ENCODE measurements around the gene SPATA6.
"Not testable (repeated sequence)": the region's sequence is repeated elsewhere in the genome, so short reads cannot be mapped to it uniquely, and the experiment has no call there.

The SPATA6 gene

DNA sequence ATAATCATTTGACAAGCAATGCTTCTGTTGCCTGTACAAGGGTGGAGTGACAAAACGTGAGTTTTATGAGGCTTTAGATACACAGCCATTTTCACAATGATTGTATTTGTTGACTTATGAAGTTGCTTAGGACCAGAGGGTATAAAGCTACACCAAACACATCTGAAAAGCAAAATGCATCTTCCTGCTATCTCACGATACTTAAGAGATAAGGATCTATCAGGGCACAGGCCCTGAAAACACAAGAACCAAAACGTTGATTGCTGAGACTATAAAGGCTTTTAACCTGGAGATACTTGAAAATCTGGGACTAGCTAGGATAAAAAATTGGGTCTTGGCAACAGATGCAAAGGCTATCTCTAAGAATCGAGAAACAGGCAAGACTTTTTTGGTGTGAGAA is 133.7 kb downstream of the SPATA6 start:
- DNase-seq, result no peak

- DNase-seq, result no peak
Observed at GRCh38 chr1:48333316-48333715, 138.7 kb downstream of the SPATA6 start.

GRCh38 chr1:48332115-48332514 is 139.9 kb downstream of the SPATA6 start:
- DNase-seq, result no peak

DNA sequence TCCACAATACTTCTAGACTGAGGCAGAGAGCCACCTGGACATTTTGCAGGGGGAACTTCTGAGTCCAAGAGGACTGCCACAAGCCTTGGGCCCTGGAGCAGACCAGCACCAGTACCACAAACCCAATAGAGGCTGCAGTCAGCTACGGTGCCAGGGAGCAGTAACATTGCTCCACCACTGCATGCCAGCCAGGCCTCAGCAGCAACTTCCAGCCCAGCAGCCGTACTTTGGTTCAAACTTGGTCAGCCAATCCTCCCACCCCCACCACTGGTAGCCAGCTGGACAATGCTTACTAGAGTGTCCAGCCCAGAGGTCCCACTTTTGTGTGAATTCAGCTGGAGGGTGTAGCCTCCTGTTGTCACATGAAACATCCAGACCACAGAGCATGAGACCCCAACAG is 142.1 kb downstream of the SPATA6 start:
- DNase-seq, result no peak

DNA sequence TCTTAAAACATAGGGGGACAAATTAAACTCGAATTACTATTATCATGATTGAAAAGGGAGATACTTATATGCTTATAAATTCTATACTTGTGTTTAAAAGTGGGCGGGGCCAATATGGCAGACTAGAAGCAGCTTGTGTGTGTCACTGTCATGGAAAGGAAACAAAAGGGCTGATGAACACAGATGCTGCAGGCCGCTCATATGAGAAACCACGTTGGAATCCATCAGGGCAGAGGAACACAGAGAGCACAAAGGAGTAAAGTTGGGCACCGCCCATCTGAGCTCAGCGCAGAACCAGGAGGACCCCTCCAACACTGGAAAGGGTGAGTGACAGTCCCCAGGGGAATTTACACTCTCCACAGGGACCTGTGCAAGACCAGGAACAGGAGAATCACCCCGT is 142.5 kb downstream of the SPATA6 start:
- DNase-seq, result no peak

DNA sequence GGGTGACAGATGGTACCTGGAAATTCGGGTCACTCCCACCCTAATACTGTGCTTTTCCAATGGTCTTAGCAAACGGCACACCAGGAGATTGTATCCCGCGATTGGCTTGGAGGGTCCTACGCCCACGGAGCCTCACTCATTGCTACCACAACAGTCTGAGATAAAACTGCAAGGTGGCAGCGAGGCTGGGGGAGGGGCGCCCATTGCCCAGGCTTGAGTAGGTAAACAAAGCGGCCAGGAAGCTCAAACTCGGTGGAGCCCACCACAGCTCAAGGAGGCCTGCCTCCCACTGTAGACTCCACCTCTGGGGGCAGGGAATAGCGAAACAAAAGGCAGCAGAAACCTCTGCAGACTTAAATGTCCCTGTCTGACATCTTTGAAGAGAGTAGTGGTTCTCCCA is 160.2 kb downstream of the SPATA6 start:
- DNase-seq, result not testable (repeated sequence)

GRCh38 chr1:48309564-48310082 is 162.4 kb downstream of the SPATA6 start:
- DNase-seq, result no peak

DNA sequence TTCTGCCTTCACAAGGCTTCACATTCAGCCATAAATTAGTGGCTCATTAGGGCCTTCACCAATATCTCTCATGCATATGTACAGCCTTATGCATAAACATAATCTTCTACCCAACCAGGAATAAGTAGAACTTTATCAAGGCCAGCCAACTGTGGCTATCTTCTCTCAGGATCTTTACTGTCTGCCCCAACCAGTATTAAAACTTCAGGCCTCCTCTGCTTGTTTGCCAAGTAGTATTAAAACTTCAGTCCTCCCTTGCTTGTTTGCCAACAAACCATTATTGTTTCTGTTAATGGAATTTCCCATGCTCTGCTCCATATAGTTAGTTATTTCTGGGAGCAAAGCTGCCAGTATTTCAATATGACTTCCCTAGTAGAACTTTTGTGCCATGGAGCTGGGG is 169.4 kb downstream of the SPATA6 start:
- DNase-seq, result no peak

DNA sequence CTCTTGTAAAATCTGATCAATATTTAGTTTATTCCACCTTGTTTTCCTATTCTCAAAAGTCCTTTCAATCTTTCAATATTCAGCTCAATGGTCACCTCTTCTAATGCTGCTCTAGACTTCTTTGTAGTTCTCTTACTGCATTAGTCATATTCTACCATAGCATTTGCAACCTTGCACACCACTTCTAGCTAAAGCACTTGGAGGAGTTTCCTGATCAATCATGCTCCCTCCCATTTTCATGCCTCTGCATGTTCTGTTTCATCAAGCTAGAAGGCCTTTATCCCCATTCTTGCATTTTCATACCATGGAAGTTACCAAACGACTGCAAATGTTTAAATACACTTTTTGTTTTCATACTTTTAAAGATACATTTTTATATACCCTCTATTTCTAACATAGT is 177.3 kb downstream of the SPATA6 start:
- no peak for DNase-seq

- not testable (repeated sequence) for DNase-seq
Observed at GRCh38 chr1:48294094-48294493, 177.9 kb downstream of the SPATA6 start.

DNA sequence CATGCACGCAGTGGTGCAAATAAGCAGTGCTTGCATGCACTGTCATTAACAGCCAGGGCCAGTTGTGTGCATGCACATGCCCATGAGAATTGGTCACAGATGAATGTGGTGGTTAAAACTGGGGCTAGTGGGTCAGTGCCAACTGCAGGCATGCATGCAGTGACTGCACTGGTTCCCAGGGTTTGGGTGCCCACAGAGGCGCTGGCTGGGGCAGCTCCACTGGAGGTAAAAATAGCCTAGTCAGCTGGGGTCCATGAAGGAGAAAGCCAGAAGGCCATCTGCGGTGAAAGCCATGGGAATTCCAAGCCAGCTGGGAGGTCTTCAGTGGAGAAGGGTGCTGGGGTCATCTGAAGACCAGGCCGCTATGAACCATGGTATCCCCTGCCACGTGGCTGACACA is 179.3 kb downstream of the SPATA6 start:
- DNase-seq, result no peak

DNA sequence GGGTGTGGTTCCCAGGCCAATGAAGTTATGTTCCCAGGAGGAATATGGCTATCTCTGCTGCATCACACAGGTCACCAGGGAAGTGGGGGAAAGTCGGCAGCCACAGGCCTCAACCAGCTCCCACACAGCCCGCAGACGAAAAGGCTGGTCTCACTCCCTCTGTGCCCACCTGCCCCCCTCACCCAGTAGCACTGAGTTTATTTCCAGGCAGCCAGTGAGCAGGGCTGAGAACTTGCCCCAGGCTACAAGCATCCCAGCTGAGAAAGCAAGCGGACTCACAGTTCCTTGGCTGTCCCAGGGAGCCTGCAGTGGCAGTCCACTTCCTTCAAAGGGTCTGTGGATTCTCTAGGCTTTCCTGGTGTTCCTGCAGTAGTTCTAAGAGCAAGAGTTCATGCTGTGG is 180.6 kb downstream of the SPATA6 start:
- no peak for DNase-seq

GRCh38 chr1:48285525-48285924 is 186.5 kb downstream of the SPATA6 start:
- DNase-seq, result no peak

GRCh38 chr1:48284696-48285420 is 187.1 kb downstream of the SPATA6 start:
- not testable (repeated sequence) for DNase-seq

DNA sequence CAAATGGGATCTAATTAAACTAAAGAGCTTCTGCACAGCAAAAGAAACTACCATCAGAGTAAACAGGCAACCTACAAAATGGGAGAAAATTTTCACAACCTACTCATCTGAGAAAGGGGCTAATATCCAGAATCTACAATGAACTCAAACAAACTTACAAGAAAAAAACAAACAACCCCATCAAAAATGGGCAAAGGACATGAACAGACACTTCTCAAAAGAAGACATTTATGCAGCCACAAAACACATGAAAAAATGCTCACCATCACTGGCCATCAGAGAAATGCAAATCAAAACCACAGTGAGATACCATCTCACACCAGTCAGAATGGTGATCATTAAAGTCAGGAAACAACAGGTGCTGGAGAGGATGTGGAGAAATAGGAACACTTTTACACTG is 189.7 kb downstream of the SPATA6 start:
- not testable (repeated sequence) for DNase-seq

- DNase-seq, result not testable (repeated sequence)
Observed at GRCh38 chr1:48277437-48277836, 194.6 kb downstream of the SPATA6 start.

DNA sequence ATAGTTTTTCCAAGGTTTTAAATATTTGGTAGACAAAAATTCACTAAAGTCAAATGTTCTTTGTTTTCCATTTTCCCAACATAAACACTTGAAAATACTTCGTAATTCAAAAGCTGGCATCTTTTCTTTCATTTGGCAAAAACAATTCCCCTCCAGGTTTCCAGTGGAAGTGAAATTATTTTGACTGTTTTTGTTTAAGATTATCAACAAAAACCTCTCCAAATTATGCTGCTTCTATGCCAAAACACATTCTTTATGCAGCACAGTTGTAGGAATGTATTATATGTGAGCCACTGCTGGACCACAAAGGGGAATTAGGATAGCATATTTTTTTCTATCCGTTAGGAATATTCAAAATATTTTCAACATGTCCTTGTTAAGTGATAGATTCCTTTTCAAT is 205.4 kb downstream of the SPATA6 start:
- no peak for DNase-seq

DNA sequence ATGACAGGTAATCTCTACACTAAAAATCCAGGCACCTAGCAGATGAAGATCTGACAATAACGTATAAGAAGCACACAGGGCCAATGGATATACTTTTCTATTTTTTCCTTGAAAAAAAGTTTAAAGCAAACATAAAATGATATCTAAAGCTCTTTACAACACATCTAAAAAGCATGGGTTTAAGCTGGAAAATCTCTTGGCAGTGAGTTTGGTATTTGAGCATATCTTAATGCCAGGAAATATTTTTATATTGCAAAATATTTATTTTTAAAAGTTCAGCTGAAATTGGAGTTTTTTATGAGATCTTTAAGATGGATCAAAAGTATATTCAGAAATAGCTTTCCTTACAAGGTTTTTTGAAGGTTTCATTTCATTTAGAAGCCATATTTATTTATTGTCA is 209.0 kb downstream of the SPATA6 start:
- DNase-seq, result no peak

- DNase-seq, result no peak
Observed at GRCh38 chr1:48261881-48262400, 210.1 kb downstream of the SPATA6 start.

DNA sequence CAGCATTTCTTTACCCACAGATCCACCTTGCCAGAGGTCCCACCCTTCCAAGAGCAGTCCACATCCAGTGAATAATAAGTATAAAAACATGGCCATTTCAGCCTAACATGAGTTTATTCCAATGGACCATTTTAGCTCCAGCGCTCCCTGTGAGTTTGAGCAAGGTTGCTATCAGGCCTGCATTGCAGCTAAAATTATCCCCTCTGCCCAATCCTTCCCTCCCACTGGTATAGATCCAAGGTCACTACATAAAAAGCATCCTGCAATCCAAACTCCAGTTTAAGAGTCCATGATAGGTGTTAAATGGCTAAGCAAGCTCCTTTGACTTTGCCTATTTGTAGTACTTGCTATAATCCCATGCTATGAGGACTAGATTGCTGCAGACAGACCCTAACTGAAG is 213.9 kb downstream of the SPATA6 start:
- no peak for DNase-seq

DNA sequence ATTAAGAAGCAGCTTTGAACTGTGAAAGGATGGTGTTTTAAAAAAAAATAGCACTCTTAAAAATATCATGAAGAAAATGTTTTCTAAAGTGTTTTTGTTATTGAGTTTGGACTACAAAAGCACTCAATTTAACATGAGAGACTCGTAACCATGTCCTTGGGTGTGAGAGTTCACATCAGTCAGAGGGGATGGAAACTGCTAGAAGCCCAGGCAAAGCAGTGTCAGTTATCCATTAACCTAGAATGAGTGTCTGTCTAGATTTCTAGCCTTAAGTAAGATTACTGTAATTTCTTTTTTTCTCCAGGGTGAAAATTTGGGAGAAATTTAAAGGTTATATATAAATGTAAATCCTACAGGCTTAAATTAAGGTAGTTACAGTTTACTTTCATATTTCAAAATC is 217.8 kb downstream of the SPATA6 start:
- DNase-seq, result no peak

DNA sequence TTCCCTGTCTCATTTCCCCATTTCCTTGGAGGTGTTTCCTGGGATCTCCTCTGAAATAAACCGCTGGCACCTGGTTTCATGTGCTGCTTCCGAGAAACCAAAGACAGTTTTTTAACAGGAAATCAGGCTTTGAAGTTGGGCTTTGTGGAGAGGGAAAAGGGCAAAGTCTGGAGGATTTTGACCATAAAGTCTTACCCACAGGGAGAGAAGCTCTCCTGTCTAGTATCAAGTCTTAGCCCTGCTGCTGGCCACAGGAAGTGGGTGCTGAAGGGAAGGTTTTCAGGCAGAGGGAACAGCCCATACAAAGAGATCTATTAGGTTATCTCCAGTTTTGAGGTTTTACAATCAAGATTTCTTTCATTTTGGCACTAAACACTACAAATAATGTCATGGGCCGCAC is 220.2 kb downstream of the SPATA6 start:
- DNase-seq, result no peak

GRCh38 chr1:48251323-48251722 is 220.7 kb downstream of the SPATA6 start:
- DNase-seq, result no peak

DNA sequence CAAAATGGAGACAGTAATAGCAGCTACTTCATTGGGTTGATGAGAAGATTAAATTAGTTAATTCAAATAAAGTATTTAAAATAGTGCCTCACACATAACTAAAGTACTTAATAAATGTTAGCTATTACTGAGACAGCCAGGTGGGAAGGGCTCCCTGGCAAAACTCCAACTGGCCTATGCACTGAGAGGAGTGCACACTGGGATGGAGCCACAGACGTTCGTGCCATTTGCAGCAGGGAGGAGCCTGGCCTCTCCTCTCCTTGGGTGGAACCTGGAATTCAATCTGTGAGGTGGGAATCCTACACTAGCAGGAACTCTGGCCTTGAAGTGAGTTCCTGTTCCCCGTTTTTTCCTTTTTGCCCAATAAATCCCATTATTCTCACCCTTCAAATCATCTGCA is 221.4 kb downstream of the SPATA6 start:
- peak; percentile 29 for DNase-seq

DNA sequence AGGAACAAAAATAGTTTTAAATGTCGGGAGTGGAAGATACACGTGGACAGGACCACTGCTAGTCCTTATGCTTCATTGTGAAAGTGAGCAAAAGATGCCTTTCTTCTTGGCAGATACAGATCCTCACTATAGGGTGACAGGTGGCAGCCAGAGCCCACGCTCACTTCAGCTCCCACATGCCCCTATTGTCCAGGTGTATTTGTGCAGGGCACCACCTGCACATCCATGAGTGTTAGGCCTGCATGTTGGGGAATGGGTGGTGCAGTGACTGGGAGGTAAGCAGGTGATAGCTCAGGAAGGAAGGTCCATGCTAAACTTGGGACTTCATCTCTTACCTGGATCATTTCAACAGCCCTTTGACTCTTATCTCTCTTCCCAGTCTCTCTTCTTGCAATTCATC is 222.1 kb downstream of the SPATA6 start:
- peak; percentile 26 for DNase-seq

All from NCI-H510A (cell line).